Loucy (cell line): Measurements from ENCODE around the gene KRTAP10-9.

Source experiments
- H2AFZ ChIP-seq: fragments of 200-600 bp; sonication (generic); 2 replicates; pipeline ENCODE4 v1.6.0; 2016; ENCODE audit warnings: antibody characterized with exemption, mild to moderate bottlenecking, low read length, moderate library complexity
- H3F3A ChIP-seq: fragments of 200-600 bp; 2 replicates; pipeline ENCODE4 v1.6.0; 2016; ENCODE audit warnings: antibody characterized with exemption, low read depth, mild to moderate bottlenecking
- H3K27me3 ChIP-seq: fragments of 200-600 bp; sonication (generic); 2 replicates; pipeline ENCODE4 v1.6.1; 2014; ENCODE audit warnings: low read length, mild to moderate bottlenecking; ENCODE audit not compliant: insufficient read depth, poor library complexity, severe bottlenecking
- H3K36me3 ChIP-seq: fragments of 200-600 bp; sonication (generic); 2 replicates; pipeline ENCODE4 v1.6.1; 2016; ENCODE audit warnings: low read length; ENCODE audit not compliant: insufficient read depth
- H3K4me1 ChIP-seq: fragments of 200-600 bp; sonication (generic); 2 replicates; pipeline ENCODE4 v1.5.1; 2014; ENCODE audit warnings: low read length, mild to moderate bottlenecking; ENCODE audit not compliant: insufficient read depth, poor library complexity, severe bottlenecking
- H3K4me2 ChIP-seq: fragments of 200-600 bp; sonication (generic); 2 replicates; pipeline ENCODE4 v1.6.0; 2014; ENCODE audit warnings: antibody characterized with exemption, low read length, low read depth, mild to moderate bottlenecking; ENCODE audit not compliant: poor library complexity, severe bottlenecking
- H3K4me3 ChIP-seq: fragments of 200-600 bp; sonication (generic); 2 replicates; pipeline ENCODE4 v1.5.1; 2014; ENCODE audit warnings: low read length, mild to moderate bottlenecking, mixed read lengths; ENCODE audit not compliant: poor library complexity, severe bottlenecking
- H3K79me2 ChIP-seq: fragments of 200-600 bp; sonication (generic); 2 replicates; pipeline ENCODE4 v1.6.1; 2014; ENCODE audit warnings: low read length; ENCODE audit not compliant: insufficient read depth
- H3K9ac ChIP-seq: fragments of 200-600 bp; sonication (generic); 2 replicates; pipeline ENCODE4 v1.6.0; 2014; ENCODE audit warnings: mild to moderate bottlenecking, low read depth, low read length, moderate library complexity; ENCODE audit not compliant: poor library complexity, severe bottlenecking
- H3K9me2 ChIP-seq: fragments of 200-600 bp; sonication (generic); replicated peaks from 2 replicates; pipeline ENCODE4 v1.6.1; 2016; ENCODE audit warnings: low read depth, low read length, mixed read lengths
- H3K9me3 ChIP-seq: fragments of 200-600 bp; sonication (generic); 2 replicates; pipeline ENCODE4 v1.6.1; 2014; ENCODE audit warnings: mild to moderate bottlenecking, antibody characterized with exemption, low read length, low read depth; ENCODE audit not compliant: insufficient read depth
- H4K20me1 ChIP-seq: fragments of 200-600 bp; sonication (generic); 2 replicates; pipeline ENCODE4 v1.6.0; 2014; ENCODE audit warnings: antibody characterized with exemption, low read length, mild to moderate bottlenecking; ENCODE audit not compliant: insufficient read depth, poor library complexity, severe bottlenecking
- CTCF ChIP-seq: fragments of 200-600 bp; sonication (generic); conservative IDR thresholded peaks from 2 replicates; pipeline ENCODE4 v1.5.1; 2014; ENCODE audit warnings: mild to moderate bottlenecking, antibody characterized with exemption, low read length
- EZH2phosphoT487 ChIP-seq: fragments of 200-600 bp; IDR thresholded peaks from 2 replicates; pipeline ENCODE4 v1.6.1; 2018; ENCODE audit warnings: antibody characterized with exemption, mild to moderate bottlenecking, moderate library complexity, borderline replicate concordance

The KRTAP10-9 gene

DNA sequence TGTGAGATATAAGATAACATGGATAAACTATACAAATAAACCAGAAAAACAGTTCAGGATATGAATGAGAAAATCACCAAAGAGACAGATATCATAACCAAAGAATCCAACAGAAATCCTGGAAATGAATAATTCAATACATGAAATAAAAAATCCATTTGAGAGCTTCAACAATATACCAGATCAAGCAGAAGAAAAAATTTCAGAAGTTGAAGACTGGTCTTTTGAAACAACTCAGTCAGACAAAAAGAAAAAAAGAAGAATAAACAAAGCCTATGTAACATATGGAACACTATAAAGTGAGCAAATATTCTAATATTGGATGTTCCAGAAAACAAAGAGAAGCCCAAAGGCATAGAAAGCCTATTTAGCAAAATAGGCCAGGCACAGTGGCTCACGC is 45.0 kb downstream of the KRTAP10-9 start:
- H3K4me3 ChIP-seq: no peak overlapping the region
- no peaks in the 10 kb centered on the region for H3K9me2 ChIP-seq
- H3F3A ChIP-seq: no peaks in the 10 kb centered on the region
- no peak overlapping the region for H3K4me2 ChIP-seq
- no peaks in the 10 kb centered on the region for H3K27me3 ChIP-seq
- H3K9me3 ChIP-seq: peaks cover 6% of the 10 kb centered on the region; the same call in 1 of the 2 replicates
- H2AFZ ChIP-seq: no peak overlapping the region
- no peaks in the 10 kb centered on the region for H4K20me1 ChIP-seq
- no peaks in the 10 kb centered on the region for H3K79me2 ChIP-seq
- no peaks in the 10 kb centered on the region for H3K36me3 ChIP-seq
- H3K4me1 ChIP-seq: no peaks in the 10 kb centered on the region
- TF ChIP-seq CTCF: no peak
- no peak for TF ChIP-seq EZH2phosphoT487
- H3K9ac ChIP-seq: no peak overlapping the region

GRCh38 chr21:44677881-44678280 is 51.0 kb downstream of the KRTAP10-9 start:
- Histone ChIP-seq H3K36me3 (no peaks in the 10 kb centered on the region), H2AFZ (no peak overlapping the region), H3K79me2 (no peaks in the 10 kb centered on the region), H3K9me2 (no peaks in the 10 kb centered on the region), H3K4me3 (no peak overlapping the region), H3K4me2 (no peak overlapping the region), H3K4me1 (no peaks in the 10 kb centered on the region), H3K9ac (no peak overlapping the region), H4K20me1 (no peaks in the 10 kb centered on the region), H3K9me3 (no peaks in the 10 kb centered on the region), H3K27me3 (no peaks in the 10 kb centered on the region), H3F3A (no peaks in the 10 kb centered on the region)
- no peak for TF ChIP-seq CTCF
- TF ChIP-seq EZH2phosphoT487: no peak
